NOMO-1 treated with DMSO at 0.1 percent for 48 hours (cell line): ENCODE results near the gene SAP30BP.

ENCODE experiments used
- DNase-seq: peaks from one replicate; lab custom pipeline; 2025; ENCODE audit not compliant: unreplicated experiment; lab: John Stamatoyannopoulos, UW

The SAP30BP gene

DNA sequence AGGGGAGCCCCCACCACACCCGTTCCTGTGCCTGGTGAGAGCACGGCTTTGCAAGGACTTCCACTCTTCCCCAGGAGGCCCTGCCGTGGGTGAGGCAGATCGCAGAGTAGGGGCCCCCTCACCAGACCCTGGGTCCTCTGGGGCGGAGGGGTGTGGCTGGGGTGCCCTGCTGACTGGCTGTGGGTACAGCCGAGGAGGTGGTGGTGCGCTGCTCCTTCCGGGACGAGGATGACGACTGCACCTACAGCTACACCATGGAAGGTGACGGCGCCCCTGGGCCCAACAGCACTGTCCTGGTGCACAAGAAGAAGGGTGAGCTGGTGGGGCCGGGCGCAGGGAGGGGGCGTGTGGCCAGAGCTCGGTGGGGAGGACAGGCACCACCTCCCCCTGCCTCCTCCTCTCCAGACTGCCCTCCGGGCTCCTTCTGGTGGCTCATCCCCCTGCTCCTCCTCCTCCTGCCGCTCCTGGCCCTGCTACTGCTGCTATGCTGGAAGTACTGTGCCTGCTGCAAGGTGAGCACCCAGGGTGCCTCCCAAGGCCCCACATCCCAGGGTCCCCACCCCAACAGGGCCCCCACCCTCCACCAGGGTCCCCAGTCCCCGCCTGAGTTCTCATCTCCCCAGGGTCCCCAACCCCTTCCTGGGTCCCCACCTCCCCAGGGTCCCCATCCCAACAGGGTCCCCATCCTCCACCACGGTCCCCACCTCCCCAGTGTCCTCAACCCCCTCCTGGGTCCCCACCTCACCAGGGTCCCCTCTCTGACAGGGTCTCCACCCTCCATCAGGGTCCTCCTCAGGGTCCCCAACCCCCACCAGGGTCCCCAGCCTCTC lies 70.2 kb downstream of the SAP30BP start:
- no peak for DNase-seq

DNA sequence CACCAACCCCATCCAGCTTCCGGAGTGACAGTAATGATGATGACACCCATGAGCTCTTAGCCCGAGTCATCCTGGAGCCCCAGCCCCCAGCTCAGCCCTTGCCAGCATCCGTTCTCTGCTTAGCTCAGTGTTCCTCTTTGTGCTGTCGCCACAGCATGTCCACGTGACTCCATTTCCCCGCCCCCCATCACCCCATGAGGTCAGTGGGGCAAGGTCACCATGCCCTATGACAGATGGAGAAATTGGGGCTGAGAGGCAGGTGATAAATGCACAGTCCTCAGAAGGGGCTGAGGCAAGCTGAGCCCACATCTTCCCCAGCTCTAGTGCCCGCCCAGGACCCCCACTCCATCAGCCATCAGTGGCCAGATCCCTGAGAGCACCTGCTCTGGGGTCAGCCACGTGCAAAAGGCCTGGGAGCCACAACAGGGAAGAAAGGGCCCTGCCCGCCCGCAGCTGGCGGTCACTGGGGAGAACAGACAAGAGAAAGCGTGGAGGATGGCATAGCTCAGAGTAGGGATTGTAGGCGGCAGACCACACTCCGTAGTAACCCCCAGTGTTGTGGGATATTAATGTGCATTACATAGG lies 71.2 kb downstream of the SAP30BP start:
- DNase-seq: peak; percentile 75

DNA sequence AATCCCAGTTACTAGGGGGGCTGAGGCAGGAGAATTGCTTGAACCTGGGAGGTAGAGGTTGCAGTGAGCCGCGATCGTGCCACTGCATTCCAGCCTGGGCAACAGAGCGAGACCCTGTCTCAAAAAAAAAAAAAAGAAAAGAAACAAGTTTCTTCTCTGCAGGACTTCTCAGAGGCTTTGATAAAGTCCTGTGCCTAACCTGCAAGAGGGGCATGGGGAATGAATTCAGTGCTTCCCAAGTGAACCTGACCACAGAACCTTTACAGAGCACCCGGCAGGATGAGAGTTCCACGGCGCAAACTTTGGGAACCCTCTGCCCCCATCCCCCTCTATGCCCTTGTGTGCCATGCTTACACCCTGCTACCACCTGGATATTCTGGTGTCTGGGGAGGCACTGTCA lies 72.0 kb downstream of the SAP30BP start:
- DNase-seq: no peak

DNA sequence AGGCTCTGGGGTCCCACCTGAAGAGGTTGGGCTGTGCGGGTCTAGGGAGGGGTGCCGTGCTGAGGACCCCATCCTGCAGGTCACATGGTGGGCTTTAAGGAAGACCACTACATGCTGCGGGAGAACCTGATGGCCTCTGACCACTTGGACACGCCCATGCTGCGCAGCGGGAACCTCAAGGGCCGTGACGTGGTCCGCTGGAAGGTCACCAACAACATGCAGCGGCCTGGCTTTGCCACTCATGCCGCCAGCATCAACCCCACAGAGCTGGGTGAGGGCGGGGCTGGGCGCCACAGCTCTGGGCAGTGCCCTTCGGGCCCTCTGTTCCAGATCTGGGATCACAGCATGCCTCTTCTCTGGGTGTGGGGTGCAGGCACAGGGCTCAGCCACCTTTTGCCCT lies 72.7 kb downstream of the SAP30BP start:
- no peak for DNase-seq

DNA sequence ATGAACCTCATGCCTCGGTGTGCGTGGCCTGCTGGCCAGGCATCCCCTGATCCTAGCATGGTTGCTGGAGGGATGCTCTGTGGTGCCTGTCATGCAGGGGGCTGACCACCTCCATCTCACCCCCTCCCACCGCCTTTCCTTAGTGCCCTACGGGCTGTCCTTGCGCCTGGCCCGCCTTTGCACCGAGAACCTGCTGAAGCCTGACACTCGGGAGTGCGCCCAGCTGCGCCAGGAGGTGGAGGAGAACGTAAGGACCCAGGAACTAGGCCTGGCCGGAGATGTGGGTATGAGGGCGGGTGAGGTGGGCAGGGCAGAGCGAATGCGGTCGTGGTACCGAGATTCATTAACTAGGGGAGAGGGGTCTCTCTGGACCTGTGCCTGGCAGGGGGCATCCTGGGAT lies 73.1 kb downstream of the SAP30BP start:
- DNase-seq: no peak

DNA sequence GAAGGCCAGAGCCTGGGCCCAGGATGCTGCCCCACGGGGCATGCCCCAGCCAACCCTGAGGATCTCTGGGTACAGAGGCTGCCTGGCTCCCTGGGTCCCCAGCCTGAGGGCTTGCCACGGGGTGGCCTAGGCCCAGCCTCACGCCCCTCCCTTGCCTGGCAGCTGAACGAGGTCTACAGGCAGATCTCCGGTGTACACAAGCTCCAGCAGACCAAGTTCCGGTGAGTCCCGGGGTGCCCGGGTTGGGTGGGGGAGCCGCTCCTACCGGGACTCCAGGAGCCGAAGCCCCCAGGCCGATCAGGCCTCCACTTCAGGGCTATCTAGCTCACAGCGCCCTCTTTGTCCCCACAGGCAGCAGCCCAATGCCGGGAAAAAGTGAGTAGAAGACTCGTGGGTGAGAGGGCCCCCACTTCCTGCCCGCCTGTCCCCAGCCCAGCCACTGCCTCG lies 73.5 kb downstream of the SAP30BP start:
- no peak for DNase-seq

DNA sequence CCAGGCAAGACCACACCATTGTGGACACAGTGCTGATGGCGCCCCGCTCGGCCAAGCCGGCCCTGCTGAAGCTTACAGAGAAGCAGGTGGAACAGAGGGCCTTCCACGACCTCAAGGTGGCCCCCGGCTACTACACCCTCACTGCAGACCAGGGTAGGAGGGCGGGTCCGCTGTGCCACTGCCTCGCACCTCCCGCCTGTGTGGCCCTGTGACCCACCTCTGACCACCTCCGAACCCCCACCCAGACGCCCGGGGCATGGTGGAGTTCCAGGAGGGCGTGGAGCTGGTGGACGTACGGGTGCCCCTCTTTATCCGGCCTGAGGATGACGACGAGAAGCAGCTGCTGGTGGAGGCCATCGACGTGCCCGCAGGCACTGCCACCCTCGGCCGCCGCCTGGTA lies 75.2 kb downstream of the SAP30BP start:
- DNase-seq: no peak

DNA sequence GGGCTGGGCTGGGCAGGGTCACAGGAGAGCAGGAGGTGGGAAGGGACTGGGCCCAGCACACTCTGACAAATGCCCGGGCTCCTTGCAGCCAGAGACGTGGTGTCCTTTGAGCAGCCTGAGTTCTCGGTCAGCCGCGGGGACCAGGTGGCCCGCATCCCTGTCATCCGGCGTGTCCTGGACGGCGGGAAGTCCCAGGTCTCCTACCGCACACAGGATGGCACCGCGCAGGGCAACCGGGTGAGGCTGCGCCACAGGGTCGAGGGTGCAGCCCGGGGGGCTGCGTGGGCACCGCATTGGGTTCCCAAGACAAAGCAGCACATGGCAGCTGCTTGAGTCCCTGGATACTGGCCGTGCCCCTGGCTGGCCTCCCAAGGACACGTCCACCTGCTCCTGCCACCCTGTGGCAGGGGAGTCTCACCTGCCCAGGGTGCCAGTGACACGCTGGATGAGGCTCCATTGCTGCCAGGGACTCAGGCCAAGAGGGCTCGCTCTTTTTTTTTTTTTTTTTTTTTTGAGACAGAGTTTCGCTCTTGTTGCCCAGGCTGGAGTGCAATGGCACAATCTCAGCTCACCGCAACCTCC lies 76.6 kb downstream of the SAP30BP start:
- no peak for DNase-seq

DNA sequence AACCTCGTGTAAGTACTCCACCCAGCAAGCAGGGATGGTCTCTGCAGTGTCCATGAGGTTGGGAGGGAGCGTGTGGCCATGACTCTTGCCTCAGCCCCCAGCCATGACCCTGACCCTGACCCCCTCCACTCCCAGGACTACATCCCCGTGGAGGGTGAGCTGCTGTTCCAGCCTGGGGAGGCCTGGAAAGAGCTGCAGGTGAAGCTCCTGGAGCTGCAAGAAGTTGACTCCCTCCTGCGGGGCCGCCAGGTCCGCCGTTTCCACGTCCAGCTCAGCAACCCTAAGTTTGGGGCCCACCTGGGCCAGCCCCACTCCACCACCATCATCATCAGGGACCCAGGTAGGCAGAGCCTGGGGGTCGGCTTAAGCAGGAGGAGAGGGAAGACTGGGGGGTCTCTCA lies 81.6 kb downstream of the SAP30BP start:
- DNase-seq: no peak

DNA sequence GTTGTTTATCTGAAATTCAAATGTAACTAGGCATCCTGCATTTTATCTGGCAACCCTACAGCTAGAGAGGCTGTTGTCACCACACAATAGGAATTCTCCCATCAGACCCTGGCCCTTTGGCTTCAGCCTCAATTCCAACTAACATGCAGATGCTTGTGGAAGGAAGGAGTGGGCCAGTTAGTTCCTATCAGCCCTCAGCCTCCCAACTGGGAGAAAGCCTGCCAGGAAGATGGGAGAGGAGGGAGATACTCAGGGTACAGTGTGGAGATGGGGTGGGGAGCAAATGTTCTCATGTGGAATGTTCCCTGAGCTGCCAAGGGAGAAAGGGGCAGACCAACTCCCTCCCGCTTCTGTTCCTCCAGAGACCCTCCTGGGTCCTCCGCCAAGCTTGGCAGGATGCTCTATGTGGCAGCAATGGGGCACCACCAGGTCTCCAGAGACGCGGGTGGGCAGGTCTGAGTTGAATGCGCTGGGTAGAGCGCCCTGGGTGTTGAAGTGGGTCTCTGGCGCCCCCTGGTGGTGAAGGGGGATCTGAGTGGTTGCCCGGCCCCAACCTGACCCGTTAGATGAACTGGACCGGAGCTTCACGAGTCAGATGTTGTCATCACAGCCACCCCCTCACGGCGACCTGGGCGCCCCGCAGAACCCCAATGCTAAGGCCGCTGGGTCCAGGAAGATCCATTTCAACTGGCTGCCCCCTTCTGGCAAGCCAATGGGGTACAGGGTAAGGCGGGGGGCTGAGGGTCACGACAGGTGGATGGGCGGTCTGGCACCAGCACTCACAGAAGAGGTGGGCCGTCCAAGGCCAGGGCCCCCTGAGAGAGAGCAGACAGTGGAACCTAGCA lies 82.6 kb downstream of the SAP30BP start:
- DNase-seq: peak; percentile 64

DNA sequence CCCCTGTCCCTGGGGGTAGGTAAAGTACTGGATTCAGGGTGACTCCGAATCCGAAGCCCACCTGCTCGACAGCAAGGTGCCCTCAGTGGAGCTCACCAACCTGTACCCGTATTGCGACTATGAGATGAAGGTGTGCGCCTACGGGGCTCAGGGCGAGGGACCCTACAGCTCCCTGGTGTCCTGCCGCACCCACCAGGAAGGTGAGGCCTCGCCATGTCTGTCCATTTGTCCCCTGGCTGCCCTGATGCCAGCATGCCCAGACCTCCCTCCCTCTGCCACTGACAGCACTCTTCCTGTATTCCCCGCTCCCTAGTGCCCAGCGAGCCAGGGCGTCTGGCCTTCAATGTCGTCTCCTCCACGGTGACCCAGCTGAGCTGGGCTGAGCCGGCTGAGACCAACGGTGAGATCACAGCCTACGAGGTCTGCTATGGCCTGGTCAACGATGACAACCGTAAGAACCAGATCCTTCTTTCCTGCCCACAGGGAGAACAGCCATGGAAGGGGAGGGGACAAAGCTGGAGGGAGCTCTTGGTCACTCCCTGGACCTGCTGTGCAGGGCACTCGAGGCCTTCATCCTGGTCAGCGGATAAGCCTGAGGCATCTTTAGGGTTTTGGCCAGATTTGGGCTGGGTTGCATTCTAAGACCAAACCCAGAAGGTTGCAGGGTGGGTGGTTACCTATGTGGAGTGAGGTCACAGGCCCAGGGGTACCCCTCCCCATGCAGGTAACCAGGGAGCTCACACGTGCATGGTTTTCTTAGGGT lies 83.7 kb downstream of the SAP30BP start:
- DNase-seq: no peak

DNA sequence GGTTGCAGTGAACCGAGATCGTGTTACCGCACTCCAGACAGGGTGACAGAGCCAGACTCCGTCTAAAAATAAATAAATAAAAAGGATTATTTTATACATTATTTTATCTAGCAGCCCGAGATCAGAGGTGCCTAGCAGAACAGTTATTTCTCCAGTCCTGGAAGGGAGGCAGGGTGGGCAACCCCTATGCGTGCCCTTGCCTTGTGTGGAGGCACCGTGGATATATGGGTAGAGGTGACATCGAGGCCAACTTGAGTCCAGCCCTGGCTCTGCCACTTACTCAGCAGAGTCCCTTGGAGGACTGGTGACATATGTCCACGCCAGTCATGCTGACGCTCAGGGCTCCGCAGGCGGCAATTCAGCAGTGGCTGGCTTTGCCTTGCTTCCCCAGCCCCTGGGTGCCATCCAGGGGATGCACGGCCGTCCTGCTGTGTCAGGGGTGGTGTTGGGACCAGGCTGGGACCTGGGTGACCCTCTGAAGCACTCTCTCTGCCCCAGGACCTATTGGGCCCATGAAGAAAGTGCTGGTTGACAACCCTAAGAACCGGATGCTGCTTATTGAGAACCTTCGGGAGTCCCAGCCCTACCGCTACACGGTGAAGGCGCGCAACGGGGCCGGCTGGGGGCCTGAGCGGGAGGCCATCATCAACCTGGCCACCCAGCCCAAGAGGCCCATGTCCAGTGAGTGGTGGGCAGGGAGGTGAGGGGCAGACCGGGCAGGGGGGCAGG lies 84.7 kb downstream of the SAP30BP start:
- no peak for DNase-seq

DNA sequence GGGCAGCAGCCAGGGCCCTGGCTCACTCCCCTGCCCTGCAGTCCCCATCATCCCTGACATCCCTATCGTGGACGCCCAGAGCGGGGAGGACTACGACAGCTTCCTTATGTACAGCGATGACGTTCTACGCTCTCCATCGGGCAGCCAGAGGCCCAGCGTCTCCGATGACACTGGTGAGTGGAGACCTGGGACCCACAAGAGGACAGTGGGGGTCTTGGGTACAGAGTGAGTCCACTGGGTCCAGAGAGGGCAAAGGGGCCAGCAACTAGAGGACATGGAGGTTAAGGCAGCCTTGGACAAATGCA lies 85.2 kb downstream of the SAP30BP start:
- no peak for DNase-seq

DNA sequence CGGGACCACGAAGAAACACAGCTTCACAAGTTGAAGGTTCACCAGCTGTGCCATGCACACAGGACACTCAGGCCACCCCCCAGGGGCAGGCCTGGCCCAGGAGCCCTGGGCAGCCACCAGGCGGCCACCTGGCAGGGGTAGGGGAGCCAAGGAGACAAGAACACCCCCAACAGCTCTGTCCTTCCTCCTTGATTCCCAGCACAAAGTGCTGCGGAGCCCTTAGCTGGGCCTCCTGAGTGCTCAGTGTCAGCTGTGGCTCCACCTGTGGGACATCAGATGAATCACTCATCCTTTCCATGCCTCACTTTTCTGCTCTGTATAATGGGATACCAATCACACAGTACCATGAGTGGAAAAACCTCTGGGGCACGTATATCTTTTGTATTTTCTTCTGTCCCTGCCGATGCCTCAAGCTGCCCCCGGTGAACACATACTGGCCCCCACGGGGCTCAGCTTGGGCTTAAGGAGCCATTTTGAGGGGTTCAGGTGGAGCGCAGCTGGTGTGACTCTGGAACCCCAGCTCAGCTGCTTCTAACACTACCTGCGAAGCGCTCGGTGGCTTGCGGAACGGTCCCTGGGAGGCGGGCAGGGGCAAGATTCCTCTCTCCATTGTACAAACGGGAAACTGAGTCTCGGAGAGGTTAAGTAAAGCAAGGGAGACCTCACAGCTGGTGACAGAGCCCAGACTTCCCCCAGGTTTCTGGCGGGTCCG lies 85.8 kb downstream of the SAP30BP start:
- DNase-seq: no peak

DNA sequence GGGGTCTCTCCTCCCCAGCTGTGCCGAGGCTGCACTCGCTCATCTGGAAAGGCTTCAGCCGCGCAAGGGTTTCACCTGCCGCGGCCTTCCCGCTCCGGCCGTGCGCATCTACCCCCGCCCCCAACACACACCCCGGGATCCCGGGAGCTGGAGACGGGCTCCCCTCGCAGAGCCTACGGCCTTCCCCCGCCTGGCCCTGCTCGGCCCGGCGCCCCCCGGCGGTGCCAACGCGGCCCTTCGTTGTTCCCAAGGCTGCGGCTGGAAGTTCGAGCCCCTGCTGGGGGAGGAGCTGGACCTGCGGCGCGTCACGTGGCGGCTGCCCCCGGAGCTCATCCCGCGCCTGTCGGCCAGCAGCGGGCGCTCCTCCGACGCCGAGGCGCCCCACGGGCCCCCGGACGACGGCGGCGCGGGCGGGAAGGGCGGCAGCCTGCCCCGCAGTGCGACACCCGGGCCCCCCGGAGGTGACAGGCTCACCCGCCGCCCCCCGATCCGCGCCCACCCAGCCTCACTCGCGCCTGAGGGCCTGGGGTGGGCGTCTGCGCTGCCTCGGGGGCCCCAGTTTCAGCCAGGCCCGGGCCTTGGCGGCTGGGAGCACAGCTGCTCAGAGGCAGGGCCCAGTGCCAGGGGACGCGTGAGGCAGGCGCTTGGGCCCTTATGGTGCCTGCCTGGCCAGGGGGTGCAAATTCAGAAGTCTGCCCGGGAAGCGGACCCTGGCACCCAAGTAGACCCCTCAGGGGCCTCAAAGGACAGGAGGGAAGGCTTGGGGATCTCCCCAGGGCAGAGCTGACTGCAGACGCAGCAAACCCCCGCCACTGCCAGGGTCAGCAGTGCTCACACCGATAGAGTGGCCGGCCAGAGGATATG lies 86.6 kb downstream of the SAP30BP start:
- peak; percentile 75 for DNase-seq

DNA sequence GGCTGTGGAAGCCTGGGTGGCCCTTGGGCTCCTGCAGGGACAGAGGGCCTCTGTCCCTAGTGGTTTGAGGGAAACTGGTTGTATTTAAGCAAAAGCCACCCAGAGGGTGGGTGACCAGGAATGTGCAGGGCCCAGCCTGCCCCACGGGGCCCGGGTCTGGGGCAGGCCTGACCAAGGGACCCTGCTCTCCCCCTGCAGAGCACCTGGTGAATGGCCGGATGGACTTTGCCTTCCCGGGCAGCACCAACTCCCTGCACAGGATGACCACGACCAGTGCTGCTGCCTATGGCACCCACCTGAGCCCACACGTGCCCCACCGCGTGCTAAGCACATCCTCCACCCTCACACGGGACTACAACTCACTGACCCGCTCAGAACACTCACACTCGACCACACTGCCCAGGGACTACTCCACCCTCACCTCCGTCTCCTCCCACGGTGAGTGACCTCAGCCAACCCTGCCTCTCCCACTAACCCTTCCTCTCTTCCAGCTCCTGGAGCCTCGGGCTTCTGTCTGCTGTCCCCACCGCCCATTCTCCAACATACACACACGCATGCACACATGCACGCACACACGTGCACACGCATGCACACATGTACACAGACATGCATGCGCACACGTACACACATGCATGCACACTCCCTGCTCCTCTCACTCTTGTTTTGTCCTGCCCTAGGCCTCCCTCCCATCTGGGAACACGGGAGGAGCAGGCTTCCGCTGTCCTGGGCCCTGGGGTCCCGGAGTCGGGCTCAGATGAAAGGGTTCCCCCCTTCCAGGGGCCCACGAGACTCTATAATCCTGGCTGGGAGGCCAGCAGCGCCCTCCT lies 87.5 kb downstream of the SAP30BP start:
- DNase-seq: no peak

DNA sequence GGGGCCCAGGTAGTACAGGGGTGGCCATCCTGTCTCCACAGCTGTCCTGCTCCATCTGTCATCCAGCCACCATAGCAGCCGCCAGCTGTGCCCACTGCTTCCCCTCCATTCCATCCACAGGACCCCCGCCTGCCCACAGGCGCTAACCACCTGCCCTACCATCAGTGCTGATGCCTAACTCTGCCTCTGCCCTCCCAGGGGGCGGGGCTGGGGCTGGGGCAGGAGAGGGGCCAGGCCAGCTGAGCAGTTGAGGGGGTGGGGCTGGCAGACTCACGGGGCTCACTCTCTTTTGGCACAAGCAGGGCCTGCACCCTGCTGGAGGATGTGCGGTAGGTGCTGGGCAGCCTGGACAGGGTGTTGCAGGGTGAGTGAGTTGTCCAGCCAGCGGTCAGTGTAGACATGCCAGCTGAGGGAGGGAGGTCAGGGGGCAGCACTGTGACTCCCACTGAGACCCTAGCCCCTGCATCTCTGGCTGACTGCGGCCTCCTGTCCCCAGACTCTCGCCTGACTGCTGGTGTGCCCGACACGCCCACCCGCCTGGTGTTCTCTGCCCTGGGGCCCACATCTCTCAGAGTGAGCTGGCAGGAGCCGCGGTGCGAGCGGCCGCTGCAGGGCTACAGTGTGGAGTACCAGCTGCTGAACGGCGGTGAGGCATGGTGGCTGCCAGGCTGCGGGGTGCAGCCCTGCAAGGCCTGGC lies 88.2 kb downstream of the SAP30BP start:
- DNase-seq: no peak
